IPS DF 4.7 (cell line): ENCODE results near the gene CYP2E1.
"Not testable (repeated sequence)": the region's sequence is repeated elsewhere in the genome, so short reads cannot be mapped to it uniquely, and the experiment has no call there.

Source experiments
- DNase-seq: peaks from one replicate; pipeline ENCODE4 v3.0.0-alpha.2; 2013; ENCODE audit warnings: low spot score; ENCODE audit errors: extremely low read depth

CYP2E1 gene

GRCh38 chr10:133526957-133527588, at the start of gene CYP2E1:
TSS of gene CYP2E1 (plus strand) at chr10:133527363. CDS start at chr10:133527396, 33 bp downstream.
- DNase-seq, result no peak

GRCh38 chr10:133481086-133481643, 46.0 kb upstream of the CYP2E1 start:
- DNase-seq, result no peak

GRCh38 chr10:133481657-133482056, 45.5 kb upstream of the CYP2E1 start:
- no peak for DNase-seq

GRCh38 chr10:133484818-133485217, 42.3 kb upstream of the CYP2E1 start:
- DNase-seq, result no peak

GRCh38 chr10:133487085-133487484, 40.1 kb upstream of the CYP2E1 start:
- DNase-seq, result no peak

GRCh38 chr10:133488354-133488753, 38.8 kb upstream of the CYP2E1 start:
- DNase-seq, result no peak

- no peak for DNase-seq
Observed at GRCh38 chr10:133489816-133490588, 37.2 kb upstream of the CYP2E1 start.

- DNase-seq, result not testable (repeated sequence)
Observed at GRCh38 chr10:133493562-133493961, 33.6 kb upstream of the CYP2E1 start.

- DNase-seq, result not testable (repeated sequence)
Observed at GRCh38 chr10:133497363-133497762, 29.8 kb upstream of the CYP2E1 start.

GRCh38 chr10:133499176-133499575, 28.0 kb upstream of the CYP2E1 start:
- not testable (repeated sequence) for DNase-seq

GRCh38 chr10:133500897-133501296, 26.3 kb upstream of the CYP2E1 start:
- not testable (repeated sequence) for DNase-seq

- DNase-seq, result no peak
Observed at GRCh38 chr10:133509700-133510099, 17.5 kb upstream of the CYP2E1 start.

- DNase-seq, result no peak
Observed at GRCh38 chr10:133511408-133511807, 15.8 kb upstream of the CYP2E1 start.

- no peak for DNase-seq
Observed at GRCh38 chr10:133511907-133512528, 15.1 kb upstream of the CYP2E1 start.

- no peak for DNase-seq
Observed at GRCh38 chr10:133515471-133515870, 11.7 kb upstream of the CYP2E1 start.

- no peak for DNase-seq
Observed at GRCh38 chr10:133516057-133516456, 11.1 kb upstream of the CYP2E1 start.

- not testable (repeated sequence) for DNase-seq
Observed at GRCh38 chr10:133518517-133518916, 8.6 kb upstream of the CYP2E1 start.

- DNase-seq, result peak; percentile 22
Observed at GRCh38 chr10:133520193-133520738, 6.9 kb upstream of the CYP2E1 start.

- no peak for DNase-seq
Observed at GRCh38 chr10:133523631-133524203, 3.4 kb upstream of the CYP2E1 start.

GRCh38 chr10:133525444-133525843, 1.7 kb upstream of the CYP2E1 start:
- no peak for DNase-seq

GRCh38 chr10:133527771-133528271, 658 bp downstream of the CYP2E1 start:
- DNase-seq, result no peak
